HEK293 (cell line): ENCODE results near the gene S100A10.
A peak's percentile ranks its signal among the peaks of the same experiment; 100 is the strongest.

Source experiments
- CTCF ChIA-PET: fragments of 350-600 bp; formaldehyde crosslinking; extraction: SDS; loops from one replicate; lab custom pipeline; 2021; ENCODE audit warnings: antibody characterized with exemption; lab: Yijun Ruan, JAX
- POLR2A ChIA-PET: fragments of 300-600 bp; formaldehyde crosslinking; extraction: SDS; loops from one replicate; lab custom pipeline; 2020; ENCODE audit warnings: antibody characterized with exemption, inconsistent platforms; lab: Yijun Ruan, JAX
- H3K27ac ChIP-seq: fragments of 200-500 bp; sonication (Bioruptor generic); 2 replicates; pipeline ENCODE4 v1.5.1; 2014; ENCODE audit warnings: low read depth, low read length, control low read depth, inconsistent platforms; ENCODE audit errors: extremely low read depth
- H3K36me3 ChIP-seq, 2 experiments: fragments of 200-500 bp in 1 of 2; sonication (Bioruptor generic) in 1 of 2; 1 replicate in 1 of 2; 2 replicates in 1 of 2; pipeline ENCODE4 v1.5.1; 2014 to 2017; ENCODE audit warnings: inconsistent platforms in 2 of 2, low read length in 2 of 2; ENCODE audit not compliant: control insufficient read depth in 2 of 2, insufficient read depth in 1 of 2
- H3K4me1 ChIP-seq: fragments of 200-500 bp; sonication (Bioruptor generic); 2 replicates; pipeline ENCODE4 v1.5.1; 2014; ENCODE audit warnings: mild to moderate bottlenecking, low read length, inconsistent platforms; ENCODE audit not compliant: control insufficient read depth, insufficient read depth
- H3K4me3 ChIP-seq: 2 replicates; pipeline ENCODE4 v1.5.1; 2011; ENCODE audit warnings: low read depth, mild to moderate bottlenecking, control low read depth, low read length, moderate library complexity
- H3K9me3 ChIP-seq: fragments of 200-500 bp; sonication (Bioruptor generic); 2 replicates; pipeline ENCODE4 v1.5.1; 2014; ENCODE audit warnings: low read depth, low read length, inconsistent platforms; ENCODE audit not compliant: control insufficient read depth, insufficient read depth
- KLF8 ChIP-seq: fragments of 450-650 bp; formaldehyde crosslinking; IDR thresholded peaks from 2 replicates; pipeline ENCODE4 v1.5.1; 2016; ENCODE audit warnings: missing biosample characterization, missing genetic modification characterization
- MEIS1 ChIP-seq: sonication (generic); formaldehyde crosslinking; IDR thresholded peaks from 2 replicates; pipeline ENCODE4 v1.8.1; 2022; ENCODE audit warnings: missing genetic modification reagents, mild to moderate bottlenecking, borderline replicate concordance
- SETDB1 ChIP-seq: IDR thresholded peaks from one replicate; pipeline ENCODE4 v1.6.1; 2017; ENCODE audit warnings: mild to moderate bottlenecking, low read length, moderate library complexity, mixed read lengths; ENCODE audit not compliant: insufficient read length
- SP2 ChIP-seq: fragments of 450-650 bp; formaldehyde crosslinking; IDR thresholded peaks from 2 replicates; pipeline ENCODE4 v1.5.1; 2016; ENCODE audit warnings: missing biosample characterization, missing genetic modification characterization
- YY1 ChIP-seq: fragments of 450-650 bp; formaldehyde crosslinking; IDR thresholded peaks from 2 replicates; pipeline ENCODE4 v1.5.1; 2018; ENCODE audit warnings: missing biosample characterization, missing genetic modification characterization
- ZFP69B ChIP-seq: fragments of 450-650 bp; formaldehyde crosslinking; IDR thresholded peaks from 2 replicates; pipeline ENCODE4 v1.5.1; 2016; ENCODE audit warnings: missing biosample characterization, missing genetic modification characterization
- ZNF341 ChIP-seq: fragments of 450-650 bp; formaldehyde crosslinking; IDR thresholded peaks from 2 replicates; pipeline ENCODE4; 2016; ENCODE audit warnings: low read depth, missing biosample characterization, missing genetic modification characterization
- ZNF350 ChIP-seq: fragments of 450-650 bp; formaldehyde crosslinking; IDR thresholded peaks from 2 replicates; pipeline ENCODE4 v1.5.0; 2017; ENCODE audit warnings: missing biosample characterization, mild to moderate bottlenecking, missing genetic modification characterization
- ZNF629 ChIP-seq: fragments of 450-650 bp; formaldehyde crosslinking; IDR thresholded peaks from 2 replicates; pipeline ENCODE4 v1.5.1; 2017; ENCODE audit warnings: missing biosample characterization, missing genetic modification characterization
- ZNF664 ChIP-seq: fragments of 450-650 bp; formaldehyde crosslinking; IDR thresholded peaks from 2 replicates; pipeline ENCODE4 v1.5.1; 2016; ENCODE audit warnings: missing biosample characterization, missing genetic modification characterization
- ZNF792 ChIP-seq: fragments of 450-650 bp; formaldehyde crosslinking; IDR thresholded peaks from 2 replicates; pipeline ENCODE4 v1.5.1; 2016; ENCODE audit warnings: missing biosample characterization, missing genetic modification characterization
- TF ChIP-seq, protein P1 (sequence below): fragments of 450-650 bp; formaldehyde crosslinking; IDR thresholded peaks from 2 replicates; pipeline ENCODE4 v1.5.1; 2016; ENCODE audit warnings: missing biosample characterization, missing genetic modification characterization
- TF ChIP-seq, protein P2 (sequence below): fragments of 450-650 bp; formaldehyde crosslinking; IDR thresholded peaks from 2 replicates; pipeline ENCODE4 v1.5.1; 2016; ENCODE audit warnings: missing biosample characterization, missing genetic modification characterization
- TF ChIP-seq, protein P3 (sequence below): fragments of 450-650 bp; formaldehyde crosslinking; IDR thresholded peaks from 2 replicates; pipeline ENCODE4 v1.5.1; 2017; ENCODE audit warnings: missing biosample characterization, missing genetic modification characterization
- TF ChIP-seq, protein P4 (sequence below): fragments of 450-650 bp; formaldehyde crosslinking; IDR thresholded peaks from 2 replicates; pipeline ENCODE4 v1.5.1; 2016; ENCODE audit warnings: missing biosample characterization, missing genetic modification characterization
- TF ChIP-seq, protein P5 (sequence below): fragments of 450-650 bp; formaldehyde crosslinking; IDR thresholded peaks from 2 replicates; pipeline ENCODE4 v1.5.1; 2017; ENCODE audit warnings: missing biosample characterization, missing genetic modification characterization

Gene S100A10

DNA sequence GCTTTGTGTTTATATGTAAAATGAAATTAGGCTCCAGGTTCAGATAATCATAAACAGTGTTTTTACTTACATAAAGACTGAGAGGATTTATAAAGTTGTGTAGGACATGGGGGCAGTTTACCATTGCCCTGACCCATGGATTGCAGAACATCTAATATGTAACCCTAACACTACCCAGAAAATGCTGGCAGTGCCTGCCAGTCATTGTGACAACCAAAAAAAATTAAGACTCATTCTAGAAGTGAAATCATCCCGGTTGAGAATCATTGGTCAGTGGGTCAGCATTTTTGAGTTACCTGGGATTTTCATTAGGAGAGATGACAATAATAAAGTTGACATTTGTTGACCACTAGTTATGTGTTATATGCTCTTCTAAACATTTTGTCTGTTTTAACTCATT, 53.1 kb downstream of the S100A10 start:
- TF ChIP-seq ZNF792 (tag by site-specific recombination) (no peak), ZNF629 (tag by site-specific recombination) (no peak), ZFP69B (tag by site-specific recombination) (no peak), ZNF350 (tag by site-specific recombination) (no peak), ZNF341 (tag by site-specific recombination) (no peak), KLF8 (tag by site-specific recombination) (no peak), SP2 (tag by site-specific recombination) (no peak), MEIS1 (no peak), SETDB1 (no peak), ZNF664 (tag by site-specific recombination) (no peak)
- TF ChIP-seq, protein P1, sequence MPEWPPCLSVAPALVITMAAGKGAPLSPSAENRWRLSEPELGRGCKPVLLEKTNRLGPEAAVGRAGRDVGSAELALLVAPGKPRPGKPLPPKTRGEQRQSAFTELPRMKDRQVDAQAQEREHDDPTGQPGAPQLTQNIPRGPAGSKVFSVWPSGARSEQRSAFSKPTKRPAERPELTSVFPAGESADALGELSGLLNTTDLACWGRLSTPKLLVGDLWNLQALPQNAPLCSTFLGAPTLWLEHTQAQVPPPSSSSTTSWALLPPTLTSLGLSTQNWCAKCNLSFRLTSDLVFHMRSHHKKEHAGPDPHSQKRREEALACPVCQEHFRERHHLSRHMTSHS (tag by site-specific recombination), result no peak
- TF ChIP-seq, protein P2, sequence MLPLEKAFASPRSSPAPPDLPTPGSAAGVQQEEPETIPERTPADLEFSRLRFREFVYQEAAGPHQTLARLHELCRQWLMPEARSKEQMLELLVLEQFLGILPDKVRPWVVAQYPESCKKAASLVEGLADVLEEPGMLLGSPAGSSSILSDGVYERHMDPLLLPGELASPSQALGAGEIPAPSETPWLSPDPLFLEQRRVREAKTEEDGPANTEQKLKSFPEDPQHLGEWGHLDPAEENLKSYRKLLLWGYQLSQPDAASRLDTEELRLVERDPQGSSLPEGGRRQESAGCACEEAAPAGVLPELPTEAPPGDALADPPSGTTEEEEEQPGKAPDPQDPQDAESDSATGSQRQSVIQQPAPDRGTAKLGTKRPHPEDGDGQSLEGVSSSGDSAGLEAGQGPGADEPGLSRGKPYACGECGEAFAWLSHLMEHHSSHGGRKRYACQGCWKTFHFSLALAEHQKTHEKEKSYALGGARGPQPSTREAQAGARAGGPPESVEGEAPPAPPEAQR (tag by site-specific recombination), result no peak
- TF ChIP-seq, protein P3, sequence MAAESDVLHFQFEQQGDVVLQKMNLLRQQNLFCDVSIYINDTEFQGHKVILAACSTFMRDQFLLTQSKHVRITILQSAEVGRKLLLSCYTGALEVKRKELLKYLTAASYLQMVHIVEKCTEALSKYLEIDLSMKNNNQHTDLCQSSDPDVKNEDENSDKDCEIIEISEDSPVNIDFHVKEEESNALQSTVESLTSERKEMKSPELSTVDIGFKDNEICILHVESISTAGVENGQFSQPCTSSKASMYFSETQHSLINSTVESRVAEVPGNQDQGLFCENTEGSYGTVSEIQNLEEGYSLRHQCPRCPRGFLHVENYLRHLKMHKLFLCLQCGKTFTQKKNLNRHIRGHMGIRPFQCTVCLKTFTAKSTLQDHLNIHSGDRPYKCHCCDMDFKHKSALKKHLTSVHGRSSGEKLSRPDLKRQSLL (tag by site-specific recombination), result no peak
- TF ChIP-seq, protein P4, sequence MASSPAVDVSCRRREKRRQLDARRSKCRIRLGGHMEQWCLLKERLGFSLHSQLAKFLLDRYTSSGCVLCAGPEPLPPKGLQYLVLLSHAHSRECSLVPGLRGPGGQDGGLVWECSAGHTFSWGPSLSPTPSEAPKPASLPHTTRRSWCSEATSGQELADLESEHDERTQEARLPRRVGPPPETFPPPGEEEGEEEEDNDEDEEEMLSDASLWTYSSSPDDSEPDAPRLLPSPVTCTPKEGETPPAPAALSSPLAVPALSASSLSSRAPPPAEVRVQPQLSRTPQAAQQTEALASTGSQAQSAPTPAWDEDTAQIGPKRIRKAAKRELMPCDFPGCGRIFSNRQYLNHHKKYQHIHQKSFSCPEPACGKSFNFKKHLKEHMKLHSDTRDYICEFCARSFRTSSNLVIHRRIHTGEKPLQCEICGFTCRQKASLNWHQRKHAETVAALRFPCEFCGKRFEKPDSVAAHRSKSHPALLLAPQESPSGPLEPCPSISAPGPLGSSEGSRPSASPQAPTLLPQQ, result no peak
- TF ChIP-seq, protein P5, sequence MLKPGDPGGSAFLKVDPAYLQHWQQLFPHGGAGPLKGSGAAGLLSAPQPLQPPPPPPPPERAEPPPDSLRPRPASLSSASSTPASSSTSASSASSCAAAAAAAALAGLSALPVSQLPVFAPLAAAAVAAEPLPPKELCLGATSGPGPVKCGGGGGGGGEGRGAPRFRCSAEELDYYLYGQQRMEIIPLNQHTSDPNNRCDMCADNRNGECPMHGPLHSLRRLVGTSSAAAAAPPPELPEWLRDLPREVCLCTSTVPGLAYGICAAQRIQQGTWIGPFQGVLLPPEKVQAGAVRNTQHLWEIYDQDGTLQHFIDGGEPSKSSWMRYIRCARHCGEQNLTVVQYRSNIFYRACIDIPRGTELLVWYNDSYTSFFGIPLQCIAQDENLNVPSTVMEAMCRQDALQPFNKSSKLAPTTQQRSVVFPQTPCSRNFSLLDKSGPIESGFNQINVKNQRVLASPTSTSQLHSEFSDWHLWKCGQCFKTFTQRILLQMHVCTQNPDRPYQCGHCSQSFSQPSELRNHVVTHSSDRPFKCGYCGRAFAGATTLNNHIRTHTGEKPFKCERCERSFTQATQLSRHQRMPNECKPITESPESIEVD, result no peak
- Histone ChIP-seq H3K4me1 (peaks cover 17% of the 10 kb centered on the region), H3K27ac (no peak overlapping the region), H3K4me3 (no peak overlapping the region), H3K36me3 (no peaks in the 10 kb centered on the region), H3K9me3 (no peaks in the 10 kb centered on the region)
- POLR2A ChIA-PET, result no interaction called here
- CTCF ChIA-PET, result interaction anchor here (1.3 to 14.8 kb wide), 2 partner anchors 56 to 61 kb away, joined by 4 to 301 read pairs; no protein-coding TSS in a partner anchor

DNA sequence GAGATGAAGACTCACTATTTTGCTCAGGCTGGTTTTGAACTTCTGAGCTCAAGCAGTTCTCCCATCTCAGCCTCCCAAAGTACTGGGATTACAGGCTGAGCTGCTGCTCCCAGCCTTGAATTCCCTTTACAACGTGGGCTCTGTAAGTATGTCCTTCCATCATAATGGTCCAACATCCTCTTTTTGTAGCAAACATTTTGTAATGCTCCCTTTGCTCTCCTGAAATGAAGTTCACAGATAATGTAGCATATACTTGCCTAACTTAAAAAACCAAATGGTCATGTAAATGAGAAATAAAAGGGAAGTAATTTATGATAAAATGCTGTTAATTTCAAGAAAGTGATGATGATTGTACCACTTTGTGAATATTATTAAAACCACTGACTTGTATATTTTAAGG, 53.9 kb downstream of the S100A10 start:
- ChIA-PET CTCF (interaction anchor here (0.7 to 14.8 kb wide), 5 partner anchors 9 to 61 kb away, joined by 3 to 301 read pairs (median 4); no protein-coding TSS in a partner anchor), POLR2A (no interaction called here)
- H3K4me3 ChIP-seq, result no peak overlapping the region
- no peaks in the 10 kb centered on the region for H3K9me3 ChIP-seq
- TF ChIP-seq ZNF664 (tag by site-specific recombination) (0 out of 2 replicates have a peak, but pooled peaks have one; percentile 6), YY1 (tag by site-specific recombination) (no peak)
- H3K36me3 ChIP-seq, result no peaks in the 10 kb centered on the region
- no peak overlapping the region for H3K27ac ChIP-seq
- peaks cover 11% of the 10 kb centered on the region for H3K4me1 ChIP-seq
